HL-60 (cell line): ENCODE data around the gene ZNF708.

Experiments
- DNase-seq, 2 experiments: peaks; one replicate each; pipeline ENCODE4 v3.0.0-alpha.2; 2010 to 2020; ENCODE audit warnings: low read depth in 1 of 2, low spot score in 1 of 2
- H3K27ac ChIP-seq: fragments of 250-450 bp; sonication (Bioruptor Pico); replicated peaks from 2 replicates; pipeline ENCODE4 v1.5.1; 2020; ENCODE audit warnings: mild to moderate bottlenecking, moderate library complexity
- H3K27me3 ChIP-seq: fragments of 250-450 bp; sonication (Bioruptor Pico); 2 replicates; pipeline ENCODE4 v1.5.1; 2021; ENCODE audit warnings: mild to moderate bottlenecking, moderate library complexity; ENCODE audit not compliant: insufficient read depth, poor library complexity, severe bottlenecking
- H3K4me3 ChIP-seq: replicated peaks from 2 replicates; pipeline ENCODE4 v1.5.1; 2011; ENCODE audit warnings: mild to moderate bottlenecking, control low read depth, low read length; ENCODE audit not compliant: insufficient read depth
- GABPA ChIP-seq: IDR thresholded peaks from 2 replicates; pipeline ENCODE4 v1.6.1; 2012; ENCODE audit warnings: low read depth
- POLR2AphosphoS5 ChIP-seq: IDR thresholded peaks from 2 replicates; pipeline ENCODE4 v1.6.1; 2012; ENCODE audit warnings: low read depth
- SPI1 ChIP-seq: IDR thresholded peaks from 2 replicates; pipeline ENCODE4 v1.6.1; 2012; ENCODE audit warnings: low read depth, mild to moderate bottlenecking, borderline replicate concordance
- long read RNA-seq: library from polyadenylated mRNA; unstranded; transcript quantifications from one replicate; pipeline ENCODE4 v2.0.0, GENCODE V29; 2020
- TF ChIP-seq, protein P1 (sequence below): IDR thresholded peaks from one replicate; pipeline ENCODE4 v1.5.1; 2011; ENCODE audit warnings: low read length, control low read depth, inconsistent platforms; ENCODE audit not compliant: insufficient read depth
- TF ChIP-seq, protein P2 (sequence below): IDR thresholded peaks from 2 replicates; pipeline ENCODE4 v1.6.1; 2012; ENCODE audit warnings: low read depth; ENCODE audit not compliant: insufficient replicate concordance

Gene ZNF708
- long read RNA-seq, transcript ZNF708-203 (3 exons, 567 nt), result major isoform, 8 of 13 reads
- long read RNA-seq, partial matches to known transcripts, result 2 of 13 reads
- long read RNA-seq, other reads (novel, unspliced or antisense), result 1 of 13 reads

DNA sequence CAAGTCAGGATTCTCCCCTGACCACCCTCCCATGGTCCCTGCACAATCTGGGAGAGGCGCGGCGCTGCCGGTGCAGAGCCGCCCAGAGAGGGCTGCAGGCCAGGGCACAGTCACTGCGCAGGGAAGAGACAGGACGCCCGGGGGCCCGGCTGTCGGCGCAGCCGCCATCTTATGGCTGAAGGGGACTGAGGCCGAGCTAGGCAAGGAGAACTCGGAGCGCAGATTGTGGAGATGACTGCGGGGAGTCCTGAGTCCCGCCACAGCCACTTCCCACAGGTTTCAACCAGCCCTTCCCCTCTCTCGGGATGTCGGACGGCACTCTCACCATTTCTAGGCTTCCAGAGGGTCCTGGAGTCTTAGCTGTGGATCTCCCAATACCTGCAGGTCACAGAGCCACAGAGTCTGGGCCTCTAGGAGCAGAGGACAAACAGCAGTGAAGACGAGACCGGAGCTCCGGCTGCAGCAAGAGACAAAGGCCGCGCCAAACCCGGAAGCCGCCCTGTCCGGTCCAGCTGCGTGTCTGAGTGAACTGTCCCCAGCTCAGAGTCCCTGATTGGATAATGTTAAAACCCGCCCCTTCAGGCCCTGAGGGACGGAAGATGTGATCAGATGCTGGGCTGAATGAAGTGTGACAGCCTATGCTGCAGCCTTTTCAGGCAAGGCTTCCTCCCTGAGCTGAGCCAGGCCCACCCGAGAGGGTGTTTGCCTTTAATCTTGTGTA lies at the start of gene ZNF708:
ZNF708 (minus strand) TSS at position 526 of the 721 bp plus-strand sequence; CDS start at position 328, 198 bp downstream.
- TF ChIP-seq POLR2AphosphoS5 (peak; percentile 86), GABPA (peak; percentile 62; the same call in 1 of the 2 replicates)
- TF ChIP-seq, protein P1, sequence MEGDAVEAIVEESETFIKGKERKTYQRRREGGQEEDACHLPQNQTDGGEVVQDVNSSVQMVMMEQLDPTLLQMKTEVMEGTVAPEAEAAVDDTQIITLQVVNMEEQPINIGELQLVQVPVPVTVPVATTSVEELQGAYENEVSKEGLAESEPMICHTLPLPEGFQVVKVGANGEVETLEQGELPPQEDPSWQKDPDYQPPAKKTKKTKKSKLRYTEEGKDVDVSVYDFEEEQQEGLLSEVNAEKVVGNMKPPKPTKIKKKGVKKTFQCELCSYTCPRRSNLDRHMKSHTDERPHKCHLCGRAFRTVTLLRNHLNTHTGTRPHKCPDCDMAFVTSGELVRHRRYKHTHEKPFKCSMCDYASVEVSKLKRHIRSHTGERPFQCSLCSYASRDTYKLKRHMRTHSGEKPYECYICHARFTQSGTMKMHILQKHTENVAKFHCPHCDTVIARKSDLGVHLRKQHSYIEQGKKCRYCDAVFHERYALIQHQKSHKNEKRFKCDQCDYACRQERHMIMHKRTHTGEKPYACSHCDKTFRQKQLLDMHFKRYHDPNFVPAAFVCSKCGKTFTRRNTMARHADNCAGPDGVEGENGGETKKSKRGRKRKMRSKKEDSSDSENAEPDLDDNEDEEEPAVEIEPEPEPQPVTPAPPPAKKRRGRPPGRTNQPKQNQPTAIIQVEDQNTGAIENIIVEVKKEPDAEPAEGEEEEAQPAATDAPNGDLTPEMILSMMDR, result no peak
- TF ChIP-seq, protein P2, sequence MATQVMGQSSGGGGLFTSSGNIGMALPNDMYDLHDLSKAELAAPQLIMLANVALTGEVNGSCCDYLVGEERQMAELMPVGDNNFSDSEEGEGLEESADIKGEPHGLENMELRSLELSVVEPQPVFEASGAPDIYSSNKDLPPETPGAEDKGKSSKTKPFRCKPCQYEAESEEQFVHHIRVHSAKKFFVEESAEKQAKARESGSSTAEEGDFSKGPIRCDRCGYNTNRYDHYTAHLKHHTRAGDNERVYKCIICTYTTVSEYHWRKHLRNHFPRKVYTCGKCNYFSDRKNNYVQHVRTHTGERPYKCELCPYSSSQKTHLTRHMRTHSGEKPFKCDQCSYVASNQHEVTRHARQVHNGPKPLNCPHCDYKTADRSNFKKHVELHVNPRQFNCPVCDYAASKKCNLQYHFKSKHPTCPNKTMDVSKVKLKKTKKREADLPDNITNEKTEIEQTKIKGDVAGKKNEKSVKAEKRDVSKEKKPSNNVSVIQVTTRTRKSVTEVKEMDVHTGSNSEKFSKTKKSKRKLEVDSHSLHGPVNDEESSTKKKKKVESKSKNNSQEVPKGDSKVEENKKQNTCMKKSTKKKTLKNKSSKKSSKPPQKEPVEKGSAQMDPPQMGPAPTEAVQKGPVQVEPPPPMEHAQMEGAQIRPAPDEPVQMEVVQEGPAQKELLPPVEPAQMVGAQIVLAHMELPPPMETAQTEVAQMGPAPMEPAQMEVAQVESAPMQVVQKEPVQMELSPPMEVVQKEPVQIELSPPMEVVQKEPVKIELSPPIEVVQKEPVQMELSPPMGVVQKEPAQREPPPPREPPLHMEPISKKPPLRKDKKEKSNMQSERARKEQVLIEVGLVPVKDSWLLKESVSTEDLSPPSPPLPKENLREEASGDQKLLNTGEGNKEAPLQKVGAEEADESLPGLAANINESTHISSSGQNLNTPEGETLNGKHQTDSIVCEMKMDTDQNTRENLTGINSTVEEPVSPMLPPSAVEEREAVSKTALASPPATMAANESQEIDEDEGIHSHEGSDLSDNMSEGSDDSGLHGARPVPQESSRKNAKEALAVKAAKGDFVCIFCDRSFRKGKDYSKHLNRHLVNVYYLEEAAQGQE, result peak; percentile 62
- peak; percentile 74 to 94 for DNase-seq

DNA sequence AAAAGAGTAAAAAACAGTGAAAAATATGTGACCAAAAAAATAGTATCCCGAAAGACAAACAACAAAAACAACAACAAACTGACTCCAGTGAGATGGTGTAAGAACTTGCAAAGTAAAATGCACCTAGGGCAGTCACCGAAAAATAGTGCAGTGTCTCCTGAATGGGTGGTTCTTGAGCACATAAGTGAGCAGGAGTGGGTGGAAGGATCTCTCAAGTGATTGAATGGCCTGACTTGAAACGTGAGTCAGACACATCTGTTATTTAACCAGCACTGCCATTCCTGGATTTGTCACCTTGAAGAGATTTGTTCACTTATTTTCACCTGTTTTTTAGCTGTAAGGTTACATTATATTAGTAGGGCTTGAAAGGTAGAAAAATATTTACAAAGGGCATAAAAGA lies 33.1 kb upstream of the ZNF708 start:
- TF ChIP-seq POLR2AphosphoS5 (no peak), SPI1 (no peak), GABPA (no peak)
- TF ChIP-seq, protein P2, result no peak
- TF ChIP-seq, protein P1, result no peak
- Histone ChIP-seq H3K27ac (no peak overlapping the region), H3K4me3 (no peak overlapping the region), H3K27me3 (no peaks in the 10 kb centered on the region)
- no peak for DNase-seq

More for the DNA sequence above, at the start of gene ZNF708:
- H3K27ac ChIP-seq, result peak within 1 kb of the TSS; percentile 96
- H3K27me3 ChIP-seq, result no peaks in the 10 kb centered on the region
- peak within 1 kb of the TSS; percentile 56 for H3K4me3 ChIP-seq

DNA sequence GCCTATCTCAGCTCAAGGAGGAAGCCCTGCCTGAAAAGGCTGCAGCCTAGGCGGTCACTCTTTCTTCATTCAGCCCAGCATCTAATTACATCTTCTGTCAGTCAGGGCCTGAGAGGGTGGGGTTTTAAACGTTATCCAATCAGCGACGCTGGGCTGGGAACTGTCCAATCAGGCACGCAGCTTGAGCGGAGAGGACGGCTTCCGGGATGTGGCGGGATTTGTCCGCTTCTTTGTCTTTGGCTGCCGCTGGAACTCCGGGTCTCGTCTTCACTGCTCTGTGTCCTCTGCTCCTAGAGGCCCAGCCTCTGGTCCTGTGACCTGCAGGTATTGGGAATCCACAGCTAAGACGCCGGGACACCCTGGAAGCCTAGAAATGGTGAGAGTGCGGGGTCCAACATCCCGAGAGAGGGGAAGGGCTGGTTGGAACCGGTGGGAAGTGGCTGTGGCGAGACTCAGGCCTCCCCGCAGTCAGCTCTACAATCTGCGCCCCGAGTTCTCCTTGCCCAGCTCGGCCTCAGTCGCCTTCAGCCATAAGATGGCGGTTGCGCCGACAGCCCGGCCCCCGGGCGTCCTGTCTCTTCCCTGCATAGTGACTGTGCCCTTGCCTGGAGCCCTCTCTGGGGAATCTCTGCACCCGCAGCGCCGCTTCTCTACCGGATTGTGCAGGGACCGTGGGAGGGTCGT lies 29.7 kb upstream of the ZNF708 start, which contains the start of gene ZNF738:
ZNF738 (plus strand) TSS at position 233 of the 684 bp plus-strand sequence; CDS start at position 374, 141 bp downstream.
- Histone ChIP-seq H3K27ac (peak within 1 kb of the TSS; percentile 86), H3K27me3 (no peaks in the 10 kb centered on the region), H3K4me3 (peak within 1 kb of the TSS; percentile 68)
- peak; percentile 90 to 96 for DNase-seq
- TF ChIP-seq SPI1 (no peak), GABPA (peak; percentile 8; the same call in 1 of the 2 replicates), POLR2AphosphoS5 (peak; percentile 63; the same call in 1 of the 2 replicates)
- TF ChIP-seq, protein P1, result no peak
- TF ChIP-seq, protein P2, result peak; percentile 46
